Endothelial cell of umbilical vein (primary cell): Measurements from ENCODE around the gene KIFAP3. TPM values are rescaled to one million over a fixed set of nuclear protein-coding genes. Genes with fewer than 3 reads are reported as not detected.

Source experiments
- BruUV-seq: library from RNA; stranded (reverse); fragments of 400-500 nt; replicated peaks from 2 replicates; lab custom pipeline; 2021; lab: Mats Ljungman, UMichigan
- CTCF ChIA-PET: fragments of 300-600, 350-600 bp; sonication (Branson Sonifier 250); formaldehyde crosslinking; loops from one replicate; lab custom pipeline; 2021; ENCODE audit warnings: antibody characterized with exemption, inconsistent platforms; lab: Charles Lee
- POLR2A ChIA-PET: fragments of 300-600, 350-600 bp; sonication (Branson Sonifier 250); formaldehyde crosslinking; loops from one replicate; lab custom pipeline; 2021; ENCODE audit warnings: antibody characterized with exemption, inconsistent platforms; lab: Charles Lee
- DNase-seq: peaks from one replicate; pipeline ENCODE4 v3.0.0-alpha.2; 2011; ENCODE audit warnings: low read depth, low spot score
- FAIRE-seq: peaks from 2 replicates; lab custom pipeline; 2011; peaks lifted over from hg19 to GRCh38; lab: Jason Lieb, UNC
- H2AFZ ChIP-seq: 2 replicates; pipeline ENCODE4 v1.6.0; 2012; ENCODE audit warnings: low read depth, low read length, control low read depth, inconsistent platforms
- H3K27ac ChIP-seq: 2 replicates; pipeline ENCODE4 v1.5.1; 2011; ENCODE audit warnings: low read depth, mild to moderate bottlenecking, control low read depth, low read length, moderate library complexity; ENCODE audit not compliant: insufficient read depth
- H3K27me3 ChIP-seq, 2 experiments: 2 replicates each; pipeline versions ENCODE4 v1.6.0 to v1.6.1; 2011; ENCODE audit warnings: low read length in 2 of 2, mixed read lengths in 1 of 2; ENCODE audit not compliant: control insufficient read depth in 2 of 2, insufficient read depth in 2 of 2
- H3K36me3 ChIP-seq, 2 experiments: 2 replicates in 1 of 2; 3 replicates in 1 of 2; pipeline ENCODE4 v1.5.1; 2011; ENCODE audit warnings: low read length in 2 of 2, mild to moderate bottlenecking in 1 of 2, moderate library complexity in 1 of 2; ENCODE audit not compliant: control insufficient read depth in 2 of 2, insufficient read depth in 2 of 2; ENCODE audit errors: extremely low read depth in 1 of 2
- H3K4me1 ChIP-seq: 3 replicates; pipeline ENCODE4 v1.5.1; 2011; ENCODE audit warnings: mild to moderate bottlenecking, low read length; ENCODE audit not compliant: control insufficient read depth, insufficient read depth; ENCODE audit errors: extremely low read depth
- H3K4me2 ChIP-seq: 2 replicates; pipeline ENCODE4 v1.6.1; 2011; ENCODE audit warnings: low read length, control low read depth, mixed read lengths; ENCODE audit not compliant: insufficient read depth
- H3K4me3 ChIP-seq, 3 experiments: fragments of 200-600 bp in 1 of 3; sonication (generic), shearing (Covaris generic) in 1 of 3; replicated peaks in 1 of 3; 2 replicates each; pipeline ENCODE4 v1.5.1; 2011 to 2016; ENCODE audit warnings: control low read depth in 3 of 3, low read length in 3 of 3, mild to moderate bottlenecking in 2 of 3, inconsistent platforms in 1 of 3, low read depth in 1 of 3, moderate library complexity in 1 of 3; ENCODE audit not compliant: insufficient read depth in 1 of 3
- H3K79me2 ChIP-seq: 2 replicates; pipeline ENCODE4 v1.6.0; 2012; ENCODE audit warnings: low read length, inconsistent platforms; ENCODE audit not compliant: control insufficient read depth, insufficient read depth
- H3K9ac ChIP-seq: replicated peaks from 2 replicates; pipeline ENCODE3; 2011; ENCODE audit warnings: low read length, control low read depth; ENCODE audit not compliant: insufficient read depth; ENCODE audit errors: extremely low read depth
- H3K9me1 ChIP-seq: replicated peaks from 3 replicates; pipeline ENCODE4 v1.6.0; 2011; ENCODE audit warnings: mild to moderate bottlenecking, low read length; ENCODE audit not compliant: control insufficient read depth, insufficient read depth; ENCODE audit errors: extremely low read depth
- H3K9me3 ChIP-seq: replicated peaks from 2 replicates; pipeline ENCODE4 v1.5.1; 2012; ENCODE audit warnings: low read length, inconsistent platforms; ENCODE audit not compliant: control insufficient read depth, insufficient read depth
- H4K20me1 ChIP-seq: replicated peaks from 2 replicates; pipeline ENCODE3; 2011; ENCODE audit warnings: mild to moderate bottlenecking, low read length; ENCODE audit not compliant: control insufficient read depth, insufficient read depth; ENCODE audit errors: extremely low read depth
- CTCF ChIP-seq, 2 donors: IDR thresholded peaks; 1 replicate in 1 of 2; 2 replicates in 1 of 2; pipeline ENCODE4 v1.5.1; 2011; ENCODE audit warnings: low read length in 2 of 2, mild to moderate bottlenecking in 2 of 2, moderate library complexity in 2 of 2, control low read depth in 1 of 2, inconsistent platforms in 1 of 2, low read depth in 1 of 2; ENCODE audit not compliant: insufficient read depth in 1 of 2; ENCODE audit errors: extremely low read depth in 1 of 2
- GATA2 ChIP-seq: IDR thresholded peaks from 2 replicates; pipeline ENCODE4 v1.7.0; 2011; ENCODE audit warnings: low read depth, mild to moderate bottlenecking, moderate library complexity, mixed read lengths, low read length; ENCODE audit not compliant: insufficient read length, insufficient read depth
- JUN ChIP-seq: IDR thresholded peaks from 2 replicates; pipeline ENCODE4 v1.6.1; 2011; ENCODE audit warnings: borderline replicate concordance, low read depth; ENCODE audit not compliant: insufficient read length, insufficient read depth
- MYC ChIP-seq: IDR thresholded peaks from one replicate; pipeline ENCODE4 v1.6.1; 2011; ENCODE audit warnings: mild to moderate bottlenecking, low read depth, low read length
- POLR2A ChIP-seq: IDR thresholded peaks from 2 replicates; pipeline ENCODE4 v1.6.1; 2012; ENCODE audit warnings: low read depth, mild to moderate bottlenecking, control low read depth, low read length
- dilution Hi-C: fragments of 300-500 bp; cut with MboI; formaldehyde crosslinking; loops from one replicate; pipeline ENCODE4 v1.15.0; 2019; ENCODE audit warnings: low sequenced_read_pairs; ENCODE audit not compliant: extremely low pct_ligation_motif_present
- intact Hi-C: fragments of 100-400 bp; cut with micrococcal nuclease; formaldehyde crosslinking; loops from one replicate; pipeline ENCODE4 v1.10.0; 2022
- polyA plus RNA-seq, 4 experiments: library from polyadenylated mRNA; depleted of rRNA in 3 of 4; stranded (reverse) in 3 of 4; unstranded in 1 of 4; fragments of >200 nt; gene quantifications; 2 replicates each; pipeline versions ENCODE4 v1.2.1 to v1.2.3, GENCODE V29; 2011 to 2012; ENCODE audit warnings: missing spikeins in 1 of 4
- total RNA-seq: library from RNA; stranded (reverse); gene quantifications from 2 replicates; pipeline ENCODE4 v1.2.3, GENCODE V29; 2021

Gene KIFAP3
- total and polyA plus RNA-seq, 2 donors (not counting 3 experiments of a cell fraction or from before 2014, with no cell fraction given), result 6.4 to 17.5 TPM

- H2AFZ ChIP-seq, result no peak overlapping the region
- ChIA-PET CTCF (interaction anchor here (0.9 kb wide), 1 partner anchor 11 kb away, joined by 3 read pairs; no protein-coding TSS in a partner anchor), POLR2A (no interaction called here)
- H3K27ac ChIP-seq, result no peak overlapping the region
- no peaks in the 10 kb centered on the region for H3K4me1 ChIP-seq
- no peaks in the 10 kb centered on the region for H3K79me2 ChIP-seq
- no TSS peak for BruUV-seq
- FAIRE-seq, result no peak
- peaks cover 3 to 4% of the 10 kb centered on the region in 2 experiments for H3K27me3 ChIP-seq
- H3K9ac ChIP-seq, result no peak overlapping the region
- H3K36me3 ChIP-seq, result no peaks in the 10 kb centered on the region
- H3K9me3 ChIP-seq, result no peaks in the 10 kb centered on the region
- intact Hi-C loops (no loop called here), dilution Hi-C loops (no loop called here)
- TF ChIP-seq JUN, result no peak
- TF ChIP-seq MYC, result no peak
- TF ChIP-seq POLR2A, result no peak
- no peak for TF ChIP-seq CTCF (IDR thresholded peaks at IDR 0.05; ENCODE audit: extremely low read depth in 1 of 2, insufficient read depth in 1 of 2, low read depth in 1 of 2, low read length in 2 of 2)
- TF ChIP-seq GATA2, result no peak
- H4K20me1 ChIP-seq, result no peaks in the 10 kb centered on the region
- no peak overlapping the region for H3K4me2 ChIP-seq
- H3K9me1 ChIP-seq, result no peaks in the 10 kb centered on the region
- no peak overlapping the region for H3K4me3 ChIP-seq
- no peak for DNase-seq
These were observed 22.4 kb upstream of the KIFAP3 start for GRCh38 chr1:170096806-170097340.
